T47D (cell line): ENCODE data around the gene NLRP10.

Experiments
- DNase-seq, 2 experiments: peaks; one replicate each; pipeline versions ENCODE4 v3.0.0 to v3.0.0-alpha.2; 2011 to 2012; ENCODE audit warnings: low read depth in 1 of 2, low spot score in 1 of 2
- JUND ChIP-seq: IDR thresholded peaks from 2 replicates; pipeline ENCODE4 v1.6.1; 2012; ENCODE audit warnings: low read depth
- in situ Hi-C: cut with HindIII; loops from 2 replicates; pipeline ENCODE4 v1.10.0; 2016; ENCODE audit warnings: low sequenced_read_pairs, low pct_unique_long_range_greater_than_20kb

NLRP10 gene

GRCh38 chr11:7968686-7969085, 3.4 kb upstream of the NLRP10 start:
- no peak for DNase-seq
- no peak for TF ChIP-seq JUND
- in situ Hi-C loops = no loop called here

GRCh38 chr11:7967826-7968225, 2.6 kb upstream of the NLRP10 start:
- in situ Hi-C loops = no loop called here
- DNase-seq = no peak
- TF ChIP-seq JUND = no peak

- DNase-seq = no peak
- no peak for TF ChIP-seq JUND
- in situ Hi-C loops = no loop called here
These were observed 1.9 kb upstream of the NLRP10 start for GRCh38 chr11:7967097-7967496.

- DNase-seq = no peak
- in situ Hi-C loops = no loop called here
- TF ChIP-seq JUND = no peak
These were observed 374 bp downstream of the NLRP10 start for GRCh38 chr11:7964873-7965272.

GRCh38 chr11:7964261-7964660, 986 bp downstream of the NLRP10 start:
- in situ Hi-C loops = no loop called here
- DNase-seq = no peak
- no peak for TF ChIP-seq JUND

- no peak for DNase-seq
- TF ChIP-seq JUND = no peak
- in situ Hi-C loops = no loop called here
These were observed 10.1 kb downstream of the NLRP10 start for GRCh38 chr11:7955191-7955590.

- in situ Hi-C loops = no loop called here
- no peak for DNase-seq
- no peak for TF ChIP-seq JUND
These were observed 15.3 kb downstream of the NLRP10 start for GRCh38 chr11:7949934-7950333.

GRCh38 chr11:7944123-7944522, 21.1 kb downstream of the NLRP10 start:
- DNase-seq = no peak

GRCh38 chr11:7941608-7942007, 23.6 kb downstream of the NLRP10 start, which contains the start of gene OR10A3:
Gene OR10A3, minus strand, starts transcription at chr11:7941708. Its CDS starts 2,188 bp downstream, at chr11:7939520.
- in situ Hi-C loops = no loop called here
- TF ChIP-seq JUND = no peak
- DNase-seq = no peak

More at GRCh38 chr11:7944123-7944522, 21.1 kb downstream of the NLRP10 start:
- in situ Hi-C loops = no loop called here
- no peak for TF ChIP-seq JUND

GRCh38 chr11:7941146-7941545, 24.1 kb downstream of the NLRP10 start:
- in situ Hi-C loops = no loop called here
- DNase-seq = no peak
- no peak for TF ChIP-seq JUND

GRCh38 chr11:7936615-7937014, 28.6 kb downstream of the NLRP10 start:
- DNase-seq = no peak
- TF ChIP-seq JUND = no peak
- in situ Hi-C loops = no loop called here

GRCh38 chr11:7931168-7931567, 34.1 kb downstream of the NLRP10 start, which contains the start of gene OR10A6:
Gene OR10A6, minus strand, starts transcription at chr11:7931268. Its CDS starts 2,606 bp downstream, at chr11:7928662.
- no peak for DNase-seq
- TF ChIP-seq JUND = no peak
- in situ Hi-C loops = no loop called here

GRCh38 chr11:7927635-7928034, 37.6 kb downstream of the NLRP10 start:
- in situ Hi-C loops = no loop called here
- DNase-seq = no peak
- no peak for TF ChIP-seq JUND

GRCh38 chr11:7924536-7924935, 40.7 kb downstream of the NLRP10 start:
- TF ChIP-seq JUND = no peak
- no peak for DNase-seq
- in situ Hi-C loops = no loop called here

- TF ChIP-seq JUND = no peak
- in situ Hi-C loops = no loop called here
- peak in 1 of 2 experiments; percentile 10 for DNase-seq
These were observed 47.1 kb downstream of the NLRP10 start for GRCh38 chr11:7918141-7918540.
